Measurements from ENCODE around the gene CCDC15.
"Not testable (repeated sequence)": the region's sequence is repeated elsewhere in the genome, so short reads cannot be mapped to it uniquely, and the experiment has no call there.

Gene CCDC15

DNA sequence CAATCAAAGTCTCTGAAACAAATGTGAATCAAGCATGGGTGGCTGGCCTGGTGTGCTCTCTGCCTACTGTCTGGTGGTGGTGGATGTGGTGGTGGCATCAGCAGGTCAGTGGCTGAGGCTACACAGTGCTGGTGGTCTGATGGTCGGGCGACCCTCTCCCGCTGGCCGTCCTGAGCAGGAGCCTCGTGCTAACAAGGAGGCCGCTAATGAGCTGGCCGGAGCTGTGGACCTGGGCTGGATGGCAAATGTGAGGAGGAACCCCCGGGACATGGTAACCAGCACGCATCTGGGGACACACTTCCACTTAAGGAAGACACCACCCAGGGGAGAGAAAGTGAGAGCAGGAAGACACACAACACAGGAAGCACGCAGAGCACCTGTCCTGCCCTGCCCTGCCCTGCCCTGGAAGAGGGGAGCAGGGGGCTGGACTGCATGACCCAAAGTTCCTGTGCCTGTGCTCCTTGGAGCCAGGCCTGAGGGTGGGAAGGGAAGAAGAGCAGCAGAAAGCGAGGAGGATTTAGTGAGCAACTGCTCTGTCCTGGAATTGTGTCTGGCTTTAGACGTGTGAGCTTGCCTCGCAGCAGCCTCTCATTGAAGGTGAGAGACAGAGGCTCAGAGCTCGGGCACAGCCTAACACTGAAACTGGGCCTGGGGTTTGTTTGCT, 132.8 kb downstream of the CCDC15 start:
- TF ChIP-seq, protein P1, sequence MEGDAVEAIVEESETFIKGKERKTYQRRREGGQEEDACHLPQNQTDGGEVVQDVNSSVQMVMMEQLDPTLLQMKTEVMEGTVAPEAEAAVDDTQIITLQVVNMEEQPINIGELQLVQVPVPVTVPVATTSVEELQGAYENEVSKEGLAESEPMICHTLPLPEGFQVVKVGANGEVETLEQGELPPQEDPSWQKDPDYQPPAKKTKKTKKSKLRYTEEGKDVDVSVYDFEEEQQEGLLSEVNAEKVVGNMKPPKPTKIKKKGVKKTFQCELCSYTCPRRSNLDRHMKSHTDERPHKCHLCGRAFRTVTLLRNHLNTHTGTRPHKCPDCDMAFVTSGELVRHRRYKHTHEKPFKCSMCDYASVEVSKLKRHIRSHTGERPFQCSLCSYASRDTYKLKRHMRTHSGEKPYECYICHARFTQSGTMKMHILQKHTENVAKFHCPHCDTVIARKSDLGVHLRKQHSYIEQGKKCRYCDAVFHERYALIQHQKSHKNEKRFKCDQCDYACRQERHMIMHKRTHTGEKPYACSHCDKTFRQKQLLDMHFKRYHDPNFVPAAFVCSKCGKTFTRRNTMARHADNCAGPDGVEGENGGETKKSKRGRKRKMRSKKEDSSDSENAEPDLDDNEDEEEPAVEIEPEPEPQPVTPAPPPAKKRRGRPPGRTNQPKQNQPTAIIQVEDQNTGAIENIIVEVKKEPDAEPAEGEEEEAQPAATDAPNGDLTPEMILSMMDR (IDR thresholded peaks at IDR 0.05; ENCODE audit: low read length), result no peak
- TF ChIP-seq EZH2 (IDR thresholded peaks at IDR 0.05; ENCODE audit: borderline replicate concordance, low read length), result no peak
- no peaks in the 10 kb centered on the region for H3F3A ChIP-seq (ENCODE audit: insufficient read depth, low read length)
- H3K79me2 ChIP-seq (ENCODE audit: insufficient read depth, low read length), result no peaks in the 10 kb centered on the region

DNA sequence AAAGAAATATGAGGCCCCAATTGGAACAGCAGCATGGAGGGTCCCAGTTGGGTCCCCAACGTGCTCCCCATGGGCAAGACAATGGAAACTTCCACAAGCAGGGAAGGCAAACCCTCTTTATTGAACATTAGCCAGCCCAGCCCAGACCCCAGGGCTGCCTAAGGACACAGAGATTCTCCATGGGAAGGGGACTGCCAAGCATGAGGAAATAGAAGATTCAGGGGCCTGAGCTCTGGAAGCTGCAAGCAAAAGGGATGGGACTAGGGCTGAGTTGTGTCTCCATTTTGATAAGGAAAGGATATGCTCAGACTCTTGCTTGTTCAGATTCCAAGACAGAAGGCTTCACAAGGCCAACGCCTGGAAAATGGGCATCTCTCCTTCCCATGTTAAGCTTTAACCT, 134.1 kb downstream of the CCDC15 start:
- H2AFZ ChIP-seq (ENCODE audit: low read length), result no peak overlapping the region
- H3K9ac ChIP-seq (ENCODE audit: low read length), result no peak overlapping the region
- no peak overlapping the region for H3K4me2 ChIP-seq (ENCODE audit: low read length)
- H3F3A ChIP-seq (ENCODE audit: insufficient read depth, low read length), result no peaks in the 10 kb centered on the region
- no peaks in the 10 kb centered on the region for H3K9me3 ChIP-seq (ENCODE audit: low read length)
- H3K4me3 ChIP-seq (ENCODE audit: low read depth, low read length, poor library complexity, severe bottlenecking), result no peak overlapping the region
- H3K36me3 ChIP-seq (ENCODE audit: insufficient read depth, low read length), result no peaks in the 10 kb centered on the region
- no peaks in the 10 kb centered on the region for H3K4me1 ChIP-seq (ENCODE audit: insufficient read depth, low read length, severe bottlenecking)
- no peak for TF ChIP-seq EZH2 (IDR thresholded peaks at IDR 0.05; ENCODE audit: borderline replicate concordance, low read length)
- TF ChIP-seq, protein P1 (IDR thresholded peaks at IDR 0.05; ENCODE audit: low read length), result no peak
- H4K20me1 ChIP-seq (ENCODE audit: insufficient read depth, low read length), result no peaks in the 10 kb centered on the region
- H3K9me2 ChIP-seq (ENCODE audit: low read depth, low read length), result no peaks in the 10 kb centered on the region
- no peak overlapping the region for H3K27ac ChIP-seq (ENCODE audit: low read depth, low read length, poor library complexity, severe bottlenecking)
- no peaks in the 10 kb centered on the region for H3K79me2 ChIP-seq (ENCODE audit: insufficient read depth, low read length)
- no peaks in the 10 kb centered on the region for H3K27me3 ChIP-seq (ENCODE audit: insufficient read depth, low read length)

More for the DNA sequence above, 132.8 kb downstream of the CCDC15 start:
- H4K20me1 ChIP-seq (ENCODE audit: insufficient read depth, low read length), result no peaks in the 10 kb centered on the region
- H3K27me3 ChIP-seq (ENCODE audit: insufficient read depth, low read length), result no peaks in the 10 kb centered on the region
- H3K4me1 ChIP-seq (ENCODE audit: insufficient read depth, low read length, severe bottlenecking), result no peaks in the 10 kb centered on the region
- H2AFZ ChIP-seq (ENCODE audit: low read length), result no peak overlapping the region
- no peak overlapping the region for H3K4me2 ChIP-seq (ENCODE audit: low read length)
- H3K36me3 ChIP-seq (ENCODE audit: insufficient read depth, low read length), result no peaks in the 10 kb centered on the region
- H3K4me3 ChIP-seq (ENCODE audit: low read depth, low read length, poor library complexity, severe bottlenecking), result no peak overlapping the region
- H3K27ac ChIP-seq (ENCODE audit: low read depth, low read length, poor library complexity, severe bottlenecking), result no peak overlapping the region
- H3K9me3 ChIP-seq (ENCODE audit: low read length), result no peaks in the 10 kb centered on the region
- no peaks in the 10 kb centered on the region for H3K9me2 ChIP-seq (ENCODE audit: low read depth, low read length)
- H3K9ac ChIP-seq (ENCODE audit: low read length), result no peak overlapping the region

DNA sequence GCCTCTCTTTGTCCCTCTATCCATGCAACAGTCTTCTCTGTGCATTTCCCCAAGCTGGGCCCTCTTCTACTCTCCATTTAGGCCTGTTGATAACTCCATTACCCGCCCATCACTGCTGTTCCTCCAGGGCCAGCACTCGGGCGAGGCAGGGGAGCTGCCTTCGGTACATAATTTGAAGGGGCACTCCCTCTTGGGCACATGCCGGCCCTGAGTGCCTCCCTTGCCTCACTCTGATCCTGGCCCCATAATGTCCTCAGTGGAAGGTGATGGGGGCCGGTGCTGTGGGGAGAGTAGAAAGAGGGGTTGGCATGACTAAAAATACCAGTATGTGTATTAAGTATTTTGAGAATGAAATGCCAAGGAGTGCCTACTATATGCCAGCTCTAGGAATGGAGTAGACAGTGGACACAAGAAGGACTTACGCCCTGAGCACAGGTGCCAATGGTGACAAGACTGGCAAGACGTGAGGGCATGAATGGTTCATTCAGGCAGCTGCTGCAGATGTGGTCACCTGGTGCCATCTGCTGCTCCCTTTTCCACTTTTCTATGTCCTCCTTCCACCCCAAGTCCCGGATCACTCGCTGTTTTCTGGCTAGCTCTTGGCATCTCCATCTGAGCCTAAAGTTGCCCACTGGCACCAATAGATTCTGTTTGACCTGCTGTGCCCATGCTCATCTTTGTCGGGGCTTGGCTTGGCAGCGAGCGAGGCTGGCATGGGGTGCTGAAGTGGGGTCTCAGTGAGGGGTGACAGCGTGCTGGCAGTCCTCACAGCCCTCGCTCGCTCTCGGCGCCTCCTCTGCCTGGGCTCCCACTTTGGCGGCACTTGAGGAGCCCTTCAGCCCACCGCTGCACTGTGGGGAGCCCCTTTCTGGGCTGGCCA, 134.8 kb downstream of the CCDC15 start:
- Histone ChIP-seq H3K36me3 (ENCODE audit: insufficient read depth, low read length) (no peaks in the 10 kb centered on the region), H3K4me2 (ENCODE audit: low read length) (no peak overlapping the region), H3K4me3 (ENCODE audit: low read depth, low read length, poor library complexity, severe bottlenecking) (no peak overlapping the region), H3K27me3 (ENCODE audit: insufficient read depth, low read length) (no peaks in the 10 kb centered on the region), H2AFZ (ENCODE audit: low read length) (no peak overlapping the region), H3K9me3 (ENCODE audit: low read length) (no peaks in the 10 kb centered on the region), H4K20me1 (ENCODE audit: insufficient read depth, low read length) (no peaks in the 10 kb centered on the region), H3K9me2 (ENCODE audit: low read depth, low read length) (no peaks in the 10 kb centered on the region), H3K27ac (ENCODE audit: low read depth, low read length, poor library complexity, severe bottlenecking) (no peak overlapping the region), H3F3A (ENCODE audit: insufficient read depth, low read length) (no peaks in the 10 kb centered on the region), H3K9ac (ENCODE audit: low read length) (no peak overlapping the region), H3K4me1 (ENCODE audit: insufficient read depth, low read length, severe bottlenecking) (no peaks in the 10 kb centered on the region), H3K79me2 (ENCODE audit: insufficient read depth, low read length) (no peaks in the 10 kb centered on the region)
- TF ChIP-seq, protein P1 (IDR thresholded peaks at IDR 0.05; ENCODE audit: low read length), result no peak
- TF ChIP-seq EZH2 (IDR thresholded peaks at IDR 0.05; ENCODE audit: borderline replicate concordance, low read length), result no peak

DNA sequence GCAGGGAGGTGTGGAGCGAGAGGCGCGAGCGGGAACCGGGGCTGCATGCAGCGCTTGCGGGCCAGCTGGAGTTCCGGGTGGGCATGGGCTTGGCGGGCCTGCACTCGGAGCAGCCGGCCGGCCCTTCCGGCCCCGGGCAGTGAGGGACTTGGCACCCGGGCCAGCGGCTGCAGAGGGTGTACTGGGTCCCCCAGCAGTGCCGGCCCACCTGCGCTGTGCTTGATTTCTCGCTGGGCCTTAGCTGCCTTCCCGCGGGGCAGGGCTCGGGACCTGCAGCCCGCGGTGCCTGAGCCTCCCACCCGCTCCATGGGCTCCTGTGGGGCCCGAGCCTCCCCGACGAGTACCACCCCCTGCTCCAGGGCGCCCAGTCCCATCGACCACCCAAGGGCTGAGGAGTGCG, 135.5 kb downstream of the CCDC15 start:
- not testable (repeated sequence) for H4K20me1 ChIP-seq (ENCODE audit: insufficient read depth, low read length); H3K4me3 ChIP-seq (ENCODE audit: low read depth, low read length, poor library complexity, severe bottlenecking); H3F3A ChIP-seq (ENCODE audit: insufficient read depth, low read length); H3K9me3 ChIP-seq (ENCODE audit: low read length); H3K79me2 ChIP-seq (ENCODE audit: insufficient read depth, low read length); H3K4me1 ChIP-seq (ENCODE audit: insufficient read depth, low read length, severe bottlenecking); H3K27ac ChIP-seq (ENCODE audit: low read depth, low read length, poor library complexity, severe bottlenecking); H3K4me2 ChIP-seq (ENCODE audit: low read length); H2AFZ ChIP-seq (ENCODE audit: low read length); H3K9me2 ChIP-seq (ENCODE audit: low read depth, low read length); H3K36me3 ChIP-seq (ENCODE audit: insufficient read depth, low read length); H3K9ac ChIP-seq (ENCODE audit: low read length); H3K27me3 ChIP-seq (ENCODE audit: insufficient read depth, low read length)

DNA sequence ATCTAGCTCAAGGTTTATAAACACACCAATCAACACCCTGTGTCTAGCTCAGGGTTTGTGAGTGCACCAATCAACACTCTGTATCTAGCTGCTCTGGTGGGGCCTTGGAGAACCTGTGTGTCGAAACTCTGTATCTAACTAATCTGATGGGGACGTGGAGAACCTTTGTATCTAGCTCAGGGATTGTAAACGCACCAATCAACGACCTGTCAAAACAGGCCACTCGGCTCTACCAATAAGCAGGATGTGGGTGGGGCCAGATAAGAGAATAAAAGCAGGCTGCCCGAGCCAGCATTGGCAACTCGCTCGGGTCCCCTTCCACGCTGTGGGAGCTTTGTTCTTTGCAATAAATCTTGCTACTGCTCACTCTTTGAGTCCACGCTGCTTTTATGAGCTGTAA, 136.1 kb downstream of the CCDC15 start:
- H3K9me3 ChIP-seq (ENCODE audit: low read length); H3K9me2 ChIP-seq (ENCODE audit: low read depth, low read length); H3K9ac ChIP-seq (ENCODE audit: low read length); H3F3A ChIP-seq (ENCODE audit: insufficient read depth, low read length); H3K79me2 ChIP-seq (ENCODE audit: insufficient read depth, low read length); H2AFZ ChIP-seq (ENCODE audit: low read length); H3K4me3 ChIP-seq (ENCODE audit: low read depth, low read length, poor library complexity, severe bottlenecking); H3K4me1 ChIP-seq (ENCODE audit: insufficient read depth, low read length, severe bottlenecking); H3K27me3 ChIP-seq (ENCODE audit: insufficient read depth, low read length); H3K4me2 ChIP-seq (ENCODE audit: low read length); H3K36me3 ChIP-seq (ENCODE audit: insufficient read depth, low read length); H4K20me1 ChIP-seq (ENCODE audit: insufficient read depth, low read length); H3K27ac ChIP-seq (ENCODE audit: low read depth, low read length, poor library complexity, severe bottlenecking): not testable (repeated sequence)
